ENCODE results near the gene MGAT4C. TPM values are rescaled to one million over a fixed set of nuclear protein-coding genes. Genes with fewer than 3 reads are reported as not detected.
A peak's percentile ranks its signal among the peaks of the same experiment; 100 is the strongest.
"Not testable (repeated sequence)": the region's sequence is repeated elsewhere in the genome, so short reads cannot be mapped to it uniquely, and the experiment has no call there.

Gene MGAT4C
- total RNA-seq, result under 1 TPM in 3 of 4 donors, not detected in 1; under 0.01 to 0.60 (median 0.22) TPM

- Histone ChIP-seq H3K9me3 (no peaks in the 10 kb centered on the region), H3K27me3 (no peaks in the 10 kb centered on the region), H3K4me1 (no peaks in the 10 kb centered on the region), H3K36me3 (no peaks in the 10 kb centered on the region), H3K27ac (peak within 1 kb of the TSS in 1 of 4 donors; percentile 5), H3K4me3 (no peak within 1 kb of the TSS)
- WGBS, 2 donors, result 57 to 66% methylated on average over 3 of the region's 3 CpGs
- DNase-seq (ENCODE audit: low spot score in 2 of 2), result no peak
- no peak for TF ChIP-seq POLR2A (IDR thresholded peaks at IDR 0.05)
- TF ChIP-seq CTCF (IDR thresholded peaks at IDR 0.05), result no peak
- no peak for TF ChIP-seq EP300 (IDR thresholded peaks at IDR 0.05)
Observed at GRCh38 chr12:86256163-86256562, at the start of gene MGAT4C. TSS of gene MGAT4C (minus strand) at chr12:86256391.

- not testable (repeated sequence) for H3K4me1 ChIP-seq; H3K27me3 ChIP-seq; H3K4me3 ChIP-seq; H3K9me3 ChIP-seq; H3K36me3 ChIP-seq; H3K27ac ChIP-seq; DNase-seq (ENCODE audit: low spot score in 2 of 2)
- WGBS, 2 donors, result 95 to 97% methylated on average over 21 to 30 of the region's 31 CpGs
Observed at GRCh38 chr12:86296396-86296795, 40.2 kb upstream of the MGAT4C start.

- Histone ChIP-seq H3K4me3 (no peak overlapping the region), H3K27me3 (no peaks in the 10 kb centered on the region), H3K27ac (no peak overlapping the region), H3K9me3 (no peaks in the 10 kb centered on the region), H3K36me3 (no peaks in the 10 kb centered on the region), H3K4me1 (no peaks in the 10 kb centered on the region)
- TF ChIP-seq EP300 (IDR thresholded peaks at IDR 0.05) (no peak), CTCF (IDR thresholded peaks at IDR 0.05) (no peak), POLR2A (IDR thresholded peaks at IDR 0.05) (no peak)
- DNase-seq (ENCODE audit: low spot score in 2 of 2), result no peak
- 64 to 80% methylated on average over 3 of the region's 3 CpGs for WGBS, 2 donors
Observed at GRCh38 chr12:86293682-86294240, 37.6 kb upstream of the MGAT4C start.

GRCh38 chr12:86292480-86292879 is 36.3 kb upstream of the MGAT4C start:
- WGBS, 2 donors, result 69 to 81% methylated on average over 3 of the region's 3 CpGs
- Histone ChIP-seq H3K27ac (no peak overlapping the region), H3K9me3 (no peaks in the 10 kb centered on the region), H3K36me3 (no peaks in the 10 kb centered on the region), H3K27me3 (no peaks in the 10 kb centered on the region), H3K4me1 (no peaks in the 10 kb centered on the region), H3K4me3 (no peak overlapping the region)
- TF ChIP-seq CTCF (IDR thresholded peaks at IDR 0.05), result no peak
- TF ChIP-seq POLR2A (IDR thresholded peaks at IDR 0.05), result no peak
- TF ChIP-seq EP300 (IDR thresholded peaks at IDR 0.05), result no peak
- no peak for DNase-seq (ENCODE audit: low spot score in 2 of 2)

GRCh38 chr12:86290615-86291014 is 34.4 kb upstream of the MGAT4C start:
- TF ChIP-seq EP300 (IDR thresholded peaks at IDR 0.05) (no peak), POLR2A (IDR thresholded peaks at IDR 0.05) (no peak), CTCF (IDR thresholded peaks at IDR 0.05) (no peak)
- Histone ChIP-seq H3K36me3 (no peaks in the 10 kb centered on the region), H3K9me3 (no peaks in the 10 kb centered on the region), H3K27ac (no peak overlapping the region), H3K27me3 (no peaks in the 10 kb centered on the region), H3K4me1 (no peaks in the 10 kb centered on the region), H3K4me3 (no peak overlapping the region)
- WGBS, 2 donors, result 94 to 96% methylated on average over 3 of the region's 3 CpGs
- no peak for DNase-seq (ENCODE audit: low spot score in 2 of 2)

GRCh38 chr12:86286119-86286518 is 29.9 kb upstream of the MGAT4C start:
- DNase-seq (ENCODE audit: low spot score in 2 of 2), result no peak
- Histone ChIP-seq H3K4me1 (no peaks in the 10 kb centered on the region), H3K36me3 (no peaks in the 10 kb centered on the region), H3K9me3 (no peaks in the 10 kb centered on the region), H3K27me3 (no peaks in the 10 kb centered on the region), H3K27ac (no peak overlapping the region), H3K4me3 (no peak overlapping the region)
- TF ChIP-seq EP300 (IDR thresholded peaks at IDR 0.05) (no peak), POLR2A (IDR thresholded peaks at IDR 0.05) (no peak), CTCF (IDR thresholded peaks at IDR 0.05) (no peak)
- 58 to 64% methylated on average over 2 of the region's 2 CpGs for WGBS, 2 donors

All from tibial nerve (tissue), 4 donors.